HepG2 (cell line): ENCODE measurements around the gene TM4SF1. TPM values are rescaled to one million over a fixed set of nuclear protein-coding genes. Genes with fewer than 3 reads are reported as not detected.

Source experiments
- AGO2 ChIP-seq: fragments of 200-400 bp; formaldehyde crosslinking; optimal IDR thresholded peaks from 2 replicates; pipeline ENCODE3; 2017; ENCODE audit warnings: mild to moderate bottlenecking, low read depth, low read length, moderate library complexity
- CBX5 ChIP-seq: sonication (generic); formaldehyde crosslinking; IDR thresholded peaks from 2 replicates; pipeline ENCODE4 v1.4.0; 2020; ENCODE audit warnings: missing genetic modification reagents, borderline replicate concordance
- MIER3 ChIP-seq: IDR thresholded peaks from 2 replicates; pipeline ENCODE4 v1.6.1; 2016; ENCODE audit warnings: missing compliant biosample characterization, borderline replicate concordance
- POLR2AphosphoS2 ChIP-seq: IDR thresholded peaks from 2 replicates; pipeline ENCODE4 v1.6.1; 2011; ENCODE audit warnings: low read depth, low read length, improper control_type of control experiment
- ZC3H13 ChIP-seq: sonication (generic); formaldehyde crosslinking; IDR thresholded peaks from 2 replicates; pipeline ENCODE4 v1.8.1; 2023; ENCODE audit warnings: mild to moderate bottlenecking, missing genetic modification reagents, moderate library complexity
- ZNF205 ChIP-seq: IDR thresholded peaks from 2 replicates; pipeline ENCODE4 v1.6.1; 2018; ENCODE audit warnings: missing biosample characterization, missing genetic modification reagents
- ZNF33B ChIP-seq: sonication (generic); formaldehyde crosslinking; IDR thresholded peaks from 2 replicates; pipeline ENCODE4 v1.5.1; 2020; ENCODE audit warnings: mild to moderate bottlenecking, missing genetic modification reagents
- ZSCAN12 ChIP-seq: sonication (generic); formaldehyde crosslinking; IDR thresholded peaks from 2 replicates; pipeline ENCODE4 v1.9.0; 2021; ENCODE audit warnings: mild to moderate bottlenecking, missing genetic modification reagents
- polyA plus RNA-seq, 8 experiments: library from polyadenylated mRNA; depleted of rRNA in 3 of 8; stranded (reverse) in 7 of 8; unstranded in 1 of 8; fragments of >200 nt; fragmentation: Illumina TruSeq in 4 of 8; extraction: Trizol in 4 of 8; gene quantifications; 2 replicates each; pipeline versions ENCODE4 v1.2.1 to v1.2.3, GENCODE V29; 2011 to 2016; ENCODE audit warnings: low read depth in 4 of 8, missing spikeins in 1 of 8, mixed read lengths in 1 of 8; ENCODE audit not compliant: insufficient read depth in 1 of 8
- total RNA-seq, 5 experiments: library from RNA; depleted of rRNA; stranded (reverse); fragments of >200 nt; fragmentation: Illumina TruSeq; extraction: Trizol; gene quantifications; 2 replicates each; pipeline ENCODE4 v1.2.3, GENCODE V29; 2016; ENCODE audit warnings: low read depth in 1 of 5
- TF ChIP-seq, protein P1 (sequence below): sonication (generic); formaldehyde crosslinking; IDR thresholded peaks from 2 replicates; pipeline ENCODE4 v1.4.0; 2020; ENCODE audit warnings: mild to moderate bottlenecking, low read depth, missing genetic modification reagents
- TF ChIP-seq, protein P2 (sequence below): sonication (generic); formaldehyde crosslinking; IDR thresholded peaks from 2 replicates; pipeline ENCODE4 v1.4.0; 2020; ENCODE audit warnings: missing genetic modification reagents, mild to moderate bottlenecking, borderline replicate concordance
- TF ChIP-seq, protein P3 (sequence below): IDR thresholded peaks from 2 replicates; pipeline ENCODE4 v1.6.1; 2016; ENCODE audit warnings: low read depth, missing genetic modification reagents, missing compliant biosample characterization
- TF ChIP-seq, protein P4 (sequence below): IDR thresholded peaks from 2 replicates; pipeline ENCODE4 v1.4.0; 2020; ENCODE audit warnings: mild to moderate bottlenecking, missing genetic modification reagents

Gene TM4SF1
- total and polyA plus RNA-seq, 2 of the 13 experiments (the other 11 are each of a cell fraction or from before 2014, with no cell fraction given), result 431 to 1,359 TPM

DNA sequence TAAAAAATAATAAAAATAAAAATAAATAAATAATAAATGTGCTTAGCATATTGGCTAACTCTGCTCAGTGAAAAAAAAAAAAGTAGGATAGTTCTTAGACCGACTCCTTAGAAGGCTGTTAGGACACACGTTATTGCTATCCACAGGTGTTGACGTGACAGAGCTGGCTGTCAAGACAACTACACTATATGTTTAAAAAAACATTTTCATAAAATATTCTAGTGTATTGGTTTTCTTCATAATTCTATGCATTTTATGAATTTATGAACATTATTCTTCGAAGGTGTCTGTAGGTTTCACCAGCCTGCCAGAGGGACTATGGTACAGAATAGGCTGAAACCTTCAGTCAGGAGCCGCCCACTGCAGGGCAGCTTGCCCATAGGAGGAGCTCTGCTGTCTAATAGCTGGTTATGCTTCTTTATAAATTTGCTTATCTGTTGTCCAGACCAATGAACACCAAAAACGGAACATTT lies 9.2 kb downstream of the TM4SF1 start (continued):
- TF ChIP-seq, protein P1, sequence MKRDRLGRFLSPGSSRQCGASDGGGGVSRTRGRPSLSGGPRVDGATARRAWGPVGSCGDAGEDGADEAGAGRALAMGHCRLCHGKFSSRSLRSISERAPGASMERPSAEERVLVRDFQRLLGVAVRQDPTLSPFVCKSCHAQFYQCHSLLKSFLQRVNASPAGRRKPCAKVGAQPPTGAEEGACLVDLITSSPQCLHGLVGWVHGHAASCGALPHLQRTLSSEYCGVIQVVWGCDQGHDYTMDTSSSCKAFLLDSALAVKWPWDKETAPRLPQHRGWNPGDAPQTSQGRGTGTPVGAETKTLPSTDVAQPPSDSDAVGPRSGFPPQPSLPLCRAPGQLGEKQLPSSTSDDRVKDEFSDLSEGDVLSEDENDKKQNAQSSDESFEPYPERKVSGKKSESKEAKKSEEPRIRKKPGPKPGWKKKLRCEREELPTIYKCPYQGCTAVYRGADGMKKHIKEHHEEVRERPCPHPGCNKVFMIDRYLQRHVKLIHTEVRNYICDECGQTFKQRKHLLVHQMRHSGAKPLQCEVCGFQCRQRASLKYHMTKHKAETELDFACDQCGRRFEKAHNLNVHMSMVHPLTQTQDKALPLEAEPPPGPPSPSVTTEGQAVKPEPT (CRISPR knock-in tag), result no peak
- TF ChIP-seq MIER3 (CRISPR knock-in tag) (no peak), ZSCAN12 (CRISPR knock-in tag) (no peak), CBX5 (no peak), AGO2 (peak; percentile 76), ZNF205 (no peak), ZC3H13 (peak; percentile 38; the same call in 1 of the 2 replicates), POLR2AphosphoS2 (peak; percentile 97), ZNF33B (CRISPR knock-in tag) (no peak)
- TF ChIP-seq, protein P2, sequence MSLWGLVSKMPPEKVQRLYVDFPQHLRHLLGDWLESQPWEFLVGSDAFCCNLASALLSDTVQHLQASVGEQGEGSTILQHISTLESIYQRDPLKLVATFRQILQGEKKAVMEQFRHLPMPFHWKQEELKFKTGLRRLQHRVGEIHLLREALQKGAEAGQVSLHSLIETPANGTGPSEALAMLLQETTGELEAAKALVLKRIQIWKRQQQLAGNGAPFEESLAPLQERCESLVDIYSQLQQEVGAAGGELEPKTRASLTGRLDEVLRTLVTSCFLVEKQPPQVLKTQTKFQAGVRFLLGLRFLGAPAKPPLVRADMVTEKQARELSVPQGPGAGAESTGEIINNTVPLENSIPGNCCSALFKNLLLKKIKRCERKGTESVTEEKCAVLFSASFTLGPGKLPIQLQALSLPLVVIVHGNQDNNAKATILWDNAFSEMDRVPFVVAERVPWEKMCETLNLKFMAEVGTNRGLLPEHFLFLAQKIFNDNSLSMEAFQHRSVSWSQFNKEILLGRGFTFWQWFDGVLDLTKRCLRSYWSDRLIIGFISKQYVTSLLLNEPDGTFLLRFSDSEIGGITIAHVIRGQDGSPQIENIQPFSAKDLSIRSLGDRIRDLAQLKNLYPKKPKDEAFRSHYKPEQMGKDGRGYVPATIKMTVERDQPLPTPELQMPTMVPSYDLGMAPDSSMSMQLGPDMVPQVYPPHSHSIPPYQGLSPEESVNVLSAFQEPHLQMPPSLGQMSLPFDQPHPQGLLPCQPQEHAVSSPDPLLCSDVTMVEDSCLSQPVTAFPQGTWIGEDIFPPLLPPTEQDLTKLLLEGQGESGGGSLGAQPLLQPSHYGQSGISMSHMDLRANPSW (CRISPR knock-in tag), result no peak
- TF ChIP-seq, protein P3, sequence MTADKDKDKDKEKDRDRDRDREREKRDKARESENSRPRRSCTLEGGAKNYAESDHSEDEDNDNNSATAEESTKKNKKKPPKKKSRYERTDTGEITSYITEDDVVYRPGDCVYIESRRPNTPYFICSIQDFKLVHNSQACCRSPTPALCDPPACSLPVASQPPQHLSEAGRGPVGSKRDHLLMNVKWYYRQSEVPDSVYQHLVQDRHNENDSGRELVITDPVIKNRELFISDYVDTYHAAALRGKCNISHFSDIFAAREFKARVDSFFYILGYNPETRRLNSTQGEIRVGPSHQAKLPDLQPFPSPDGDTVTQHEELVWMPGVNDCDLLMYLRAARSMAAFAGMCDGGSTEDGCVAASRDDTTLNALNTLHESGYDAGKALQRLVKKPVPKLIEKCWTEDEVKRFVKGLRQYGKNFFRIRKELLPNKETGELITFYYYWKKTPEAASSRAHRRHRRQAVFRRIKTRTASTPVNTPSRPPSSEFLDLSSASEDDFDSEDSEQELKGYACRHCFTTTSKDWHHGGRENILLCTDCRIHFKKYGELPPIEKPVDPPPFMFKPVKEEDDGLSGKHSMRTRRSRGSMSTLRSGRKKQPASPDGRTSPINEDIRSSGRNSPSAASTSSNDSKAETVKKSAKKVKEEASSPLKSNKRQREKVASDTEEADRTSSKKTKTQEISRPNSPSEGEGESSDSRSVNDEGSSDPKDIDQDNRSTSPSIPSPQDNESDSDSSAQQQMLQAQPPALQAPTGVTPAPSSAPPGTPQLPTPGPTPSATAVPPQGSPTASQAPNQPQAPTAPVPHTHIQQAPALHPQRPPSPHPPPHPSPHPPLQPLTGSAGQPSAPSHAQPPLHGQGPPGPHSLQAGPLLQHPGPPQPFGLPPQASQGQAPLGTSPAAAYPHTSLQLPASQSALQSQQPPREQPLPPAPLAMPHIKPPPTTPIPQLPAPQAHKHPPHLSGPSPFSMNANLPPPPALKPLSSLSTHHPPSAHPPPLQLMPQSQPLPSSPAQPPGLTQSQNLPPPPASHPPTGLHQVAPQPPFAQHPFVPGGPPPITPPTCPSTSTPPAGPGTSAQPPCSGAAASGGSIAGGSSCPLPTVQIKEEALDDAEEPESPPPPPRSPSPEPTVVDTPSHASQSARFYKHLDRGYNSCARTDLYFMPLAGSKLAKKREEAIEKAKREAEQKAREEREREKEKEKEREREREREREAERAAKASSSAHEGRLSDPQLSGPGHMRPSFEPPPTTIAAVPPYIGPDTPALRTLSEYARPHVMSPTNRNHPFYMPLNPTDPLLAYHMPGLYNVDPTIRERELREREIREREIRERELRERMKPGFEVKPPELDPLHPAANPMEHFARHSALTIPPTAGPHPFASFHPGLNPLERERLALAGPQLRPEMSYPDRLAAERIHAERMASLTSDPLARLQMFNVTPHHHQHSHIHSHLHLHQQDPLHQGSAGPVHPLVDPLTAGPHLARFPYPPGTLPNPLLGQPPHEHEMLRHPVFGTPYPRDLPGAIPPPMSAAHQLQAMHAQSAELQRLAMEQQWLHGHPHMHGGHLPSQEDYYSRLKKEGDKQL (CRISPR knock-in tag), result no peak
- TF ChIP-seq, protein P4, sequence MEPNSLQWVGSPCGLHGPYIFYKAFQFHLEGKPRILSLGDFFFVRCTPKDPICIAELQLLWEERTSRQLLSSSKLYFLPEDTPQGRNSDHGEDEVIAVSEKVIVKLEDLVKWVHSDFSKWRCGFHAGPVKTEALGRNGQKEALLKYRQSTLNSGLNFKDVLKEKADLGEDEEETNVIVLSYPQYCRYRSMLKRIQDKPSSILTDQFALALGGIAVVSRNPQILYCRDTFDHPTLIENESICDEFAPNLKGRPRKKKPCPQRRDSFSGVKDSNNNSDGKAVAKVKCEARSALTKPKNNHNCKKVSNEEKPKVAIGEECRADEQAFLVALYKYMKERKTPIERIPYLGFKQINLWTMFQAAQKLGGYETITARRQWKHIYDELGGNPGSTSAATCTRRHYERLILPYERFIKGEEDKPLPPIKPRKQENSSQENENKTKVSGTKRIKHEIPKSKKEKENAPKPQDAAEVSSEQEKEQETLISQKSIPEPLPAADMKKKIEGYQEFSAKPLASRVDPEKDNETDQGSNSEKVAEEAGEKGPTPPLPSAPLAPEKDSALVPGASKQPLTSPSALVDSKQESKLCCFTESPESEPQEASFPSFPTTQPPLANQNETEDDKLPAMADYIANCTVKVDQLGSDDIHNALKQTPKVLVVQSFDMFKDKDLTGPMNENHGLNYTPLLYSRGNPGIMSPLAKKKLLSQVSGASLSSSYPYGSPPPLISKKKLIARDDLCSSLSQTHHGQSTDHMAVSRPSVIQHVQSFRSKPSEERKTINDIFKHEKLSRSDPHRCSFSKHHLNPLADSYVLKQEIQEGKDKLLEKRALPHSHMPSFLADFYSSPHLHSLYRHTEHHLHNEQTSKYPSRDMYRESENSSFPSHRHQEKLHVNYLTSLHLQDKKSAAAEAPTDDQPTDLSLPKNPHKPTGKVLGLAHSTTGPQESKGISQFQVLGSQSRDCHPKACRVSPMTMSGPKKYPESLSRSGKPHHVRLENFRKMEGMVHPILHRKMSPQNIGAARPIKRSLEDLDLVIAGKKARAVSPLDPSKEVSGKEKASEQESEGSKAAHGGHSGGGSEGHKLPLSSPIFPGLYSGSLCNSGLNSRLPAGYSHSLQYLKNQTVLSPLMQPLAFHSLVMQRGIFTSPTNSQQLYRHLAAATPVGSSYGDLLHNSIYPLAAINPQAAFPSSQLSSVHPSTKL, result no peak
